Upper lobe of right lung (tissue), 1 donor: ENCODE results near the gene MYO1G. TPM values are rescaled to one million over a fixed set of nuclear protein-coding genes. Genes with fewer than 3 reads are reported as not detected.

ENCODE experiments used
- ATAC-seq: fragments of 200-7000 bp; cut with Tn5 transposase; one replicate; pipeline ENCODE4 v1.9.1; 2020; ENCODE audit warnings: mild to moderate bottlenecking, moderate library complexity
- DNase-seq: peaks from one replicate; pipeline ENCODE4 v3.0.0-alpha.2; 2020
- H3K27ac ChIP-seq: fragments of 200-600 bp; one replicate; pipeline ENCODE4 v1.8.0; 2022
- H3K27me3 ChIP-seq: fragments of 200-600 bp; one replicate; pipeline ENCODE4 v1.8.0; 2022; ENCODE audit warnings: mild to moderate bottlenecking
- H3K36me3 ChIP-seq: fragments of 200-600 bp; one replicate; pipeline ENCODE4 v1.8.0; 2022
- H3K4me1 ChIP-seq: fragments of 200-600 bp; one replicate; pipeline ENCODE4 v1.8.0; 2022
- H3K4me3 ChIP-seq: fragments of 200-600 bp; one replicate; pipeline ENCODE4 v1.8.0; 2022; ENCODE audit warnings: mild to moderate bottlenecking
- H3K9me3 ChIP-seq: fragments of 200-600 bp; one replicate; pipeline ENCODE4 v1.8.0; 2022
- intact Hi-C: fragments of 100-400 bp; cut with DNase I; formaldehyde crosslinking; loops from one replicate; pipeline ENCODE4 v1.11.0; 2022
- total RNA-seq: library from RNA; stranded (reverse); fragmentation: NEBNext Ultra II Directional; extraction: Animal tissue kit (Norgen Biotek cat#: 25700); gene quantifications from one replicate; pipeline ENCODE4 v1.2.1, GENCODE V29; 2021
- TF ChIP-seq, protein P1 (sequence below): fragments of 200-600 bp; IDR thresholded peaks from one replicate; pipeline ENCODE4 v1.8.0; 2022; ENCODE audit warnings: antibody characterized with exemption
- donor health status: DM: no; HTN: yes; CAD: no; lungs with severe emphysema.

The MYO1G gene
- total RNA-seq, 1 donor from 2014 or later, result 21.0 TPM

- peaks cover 34% of the 10 kb centered on the region for H3K4me1 ChIP-seq
- ATAC-seq, result no peak
- H3K27me3 ChIP-seq, result no peaks in the 10 kb centered on the region
- H3K36me3 ChIP-seq, result no peaks in the 10 kb centered on the region
- no peaks in the 10 kb centered on the region for H3K9me3 ChIP-seq
- no peak overlapping the region for H3K27ac ChIP-seq
- TF ChIP-seq, protein P1, sequence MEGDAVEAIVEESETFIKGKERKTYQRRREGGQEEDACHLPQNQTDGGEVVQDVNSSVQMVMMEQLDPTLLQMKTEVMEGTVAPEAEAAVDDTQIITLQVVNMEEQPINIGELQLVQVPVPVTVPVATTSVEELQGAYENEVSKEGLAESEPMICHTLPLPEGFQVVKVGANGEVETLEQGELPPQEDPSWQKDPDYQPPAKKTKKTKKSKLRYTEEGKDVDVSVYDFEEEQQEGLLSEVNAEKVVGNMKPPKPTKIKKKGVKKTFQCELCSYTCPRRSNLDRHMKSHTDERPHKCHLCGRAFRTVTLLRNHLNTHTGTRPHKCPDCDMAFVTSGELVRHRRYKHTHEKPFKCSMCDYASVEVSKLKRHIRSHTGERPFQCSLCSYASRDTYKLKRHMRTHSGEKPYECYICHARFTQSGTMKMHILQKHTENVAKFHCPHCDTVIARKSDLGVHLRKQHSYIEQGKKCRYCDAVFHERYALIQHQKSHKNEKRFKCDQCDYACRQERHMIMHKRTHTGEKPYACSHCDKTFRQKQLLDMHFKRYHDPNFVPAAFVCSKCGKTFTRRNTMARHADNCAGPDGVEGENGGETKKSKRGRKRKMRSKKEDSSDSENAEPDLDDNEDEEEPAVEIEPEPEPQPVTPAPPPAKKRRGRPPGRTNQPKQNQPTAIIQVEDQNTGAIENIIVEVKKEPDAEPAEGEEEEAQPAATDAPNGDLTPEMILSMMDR, result no peak
- no peak for DNase-seq
- peak overlapping the region; percentile 42 for H3K4me3 ChIP-seq
- intact Hi-C loops, result no loop called here
Measured at GRCh38 chr7:44976746-44977196, 2.0 kb downstream of the MYO1G start.

GRCh38 chr7:44976040-44976745, 2.6 kb downstream of the MYO1G start:
- ATAC-seq (no peak), DNase-seq (no peak)
- Histone ChIP-seq H3K4me1 (peaks cover 30% of the 10 kb centered on the region), H3K36me3 (no peaks in the 10 kb centered on the region), H3K9me3 (no peaks in the 10 kb centered on the region), H3K4me3 (no peak overlapping the region), H3K27me3 (no peaks in the 10 kb centered on the region), H3K27ac (no peak overlapping the region)
- intact Hi-C loops, result no loop called here
- TF ChIP-seq, protein P1, result no peak

GRCh38 chr7:44975331-44976039, 3.3 kb downstream of the MYO1G start:
- Histone ChIP-seq H3K27ac (no peak overlapping the region), H3K4me3 (no peak overlapping the region), H3K9me3 (no peaks in the 10 kb centered on the region), H3K27me3 (no peaks in the 10 kb centered on the region), H3K4me1 (peaks cover 23% of the 10 kb centered on the region), H3K36me3 (no peaks in the 10 kb centered on the region)
- DNase-seq (no peak), ATAC-seq (no peak)
- TF ChIP-seq, protein P1, result no peak
- intact Hi-C loops, result no loop called here

GRCh38 chr7:44974549-44974948, 4.3 kb downstream of the MYO1G start:
- intact Hi-C loops, result no loop called here
- DNase-seq (no peak), ATAC-seq (no peak)
- Histone ChIP-seq H3K36me3 (no peaks in the 10 kb centered on the region), H3K4me1 (peaks cover 13% of the 10 kb centered on the region), H3K27ac (no peak overlapping the region), H3K9me3 (no peaks in the 10 kb centered on the region), H3K4me3 (no peak overlapping the region), H3K27me3 (no peaks in the 10 kb centered on the region)
- TF ChIP-seq, protein P1, result no peak

- Histone ChIP-seq H3K27ac (no peak overlapping the region), H3K4me1 (peaks cover 8% of the 10 kb centered on the region), H3K36me3 (no peaks in the 10 kb centered on the region), H3K4me3 (no peak overlapping the region), H3K27me3 (no peaks in the 10 kb centered on the region), H3K9me3 (no peaks in the 10 kb centered on the region)
- ATAC-seq (peak; percentile 67), DNase-seq (peak; percentile 80)
- TF ChIP-seq, protein P1, result peak; percentile 66
- intact Hi-C loops, result no loop called here
Measured at GRCh38 chr7:44973610-44974401, 5.0 kb downstream of the MYO1G start.
